GM18907 (cell line): Measurements from ENCODE around the gene LRP6.
"Not testable (repeated sequence)": the region's sequence is repeated elsewhere in the genome, so short reads cannot be mapped to it uniquely, and the experiment has no call there.

Source experiments
- ATAC-seq: cut with Tn5 transposase; IDR thresholded peaks from one replicate; pipeline ENCODE4 v1.9.1; 2021; ENCODE audit warnings: mild to moderate bottlenecking, moderate library complexity; ENCODE audit not compliant: unreplicated experiment

The LRP6 gene

DNA sequence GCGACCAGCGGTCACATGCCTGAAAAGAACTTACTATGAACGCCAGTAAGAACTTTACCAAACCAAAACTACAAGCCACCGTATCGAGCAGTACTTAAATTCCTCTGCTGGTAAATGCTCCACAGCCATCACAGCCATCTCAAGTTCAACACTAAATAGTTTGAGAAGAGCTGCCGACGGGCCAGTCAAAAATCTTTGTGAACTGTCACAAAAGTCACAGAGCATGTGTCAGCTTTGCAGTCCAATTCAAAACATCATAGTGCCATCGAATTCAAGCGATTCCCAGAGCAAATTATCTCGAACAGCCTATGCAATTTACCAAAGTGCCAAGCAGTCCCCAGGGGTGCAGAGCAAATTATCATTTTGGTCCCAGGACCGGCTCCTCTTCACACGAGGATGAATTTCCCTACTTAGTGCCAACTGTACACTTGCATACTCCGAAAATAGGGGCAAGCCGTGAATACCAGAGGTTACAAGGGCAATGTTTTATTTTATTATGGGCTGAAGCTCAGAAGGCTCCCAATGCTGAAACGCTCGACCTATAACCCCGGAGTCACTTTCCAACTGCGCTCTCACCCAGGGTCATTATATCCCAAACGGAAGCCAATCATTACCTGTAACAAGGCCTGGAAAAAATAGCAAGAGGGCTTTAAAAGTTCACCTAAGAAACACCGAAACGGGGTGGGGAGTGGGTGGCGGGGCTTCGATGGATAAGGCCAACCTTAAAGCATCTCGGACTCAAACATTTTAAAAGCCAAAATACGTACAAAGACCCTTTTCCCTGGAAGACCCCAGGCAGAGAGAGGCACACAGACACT lies 1.1 kb downstream of the LRP6 start:
- ATAC-seq = no peak

DNA sequence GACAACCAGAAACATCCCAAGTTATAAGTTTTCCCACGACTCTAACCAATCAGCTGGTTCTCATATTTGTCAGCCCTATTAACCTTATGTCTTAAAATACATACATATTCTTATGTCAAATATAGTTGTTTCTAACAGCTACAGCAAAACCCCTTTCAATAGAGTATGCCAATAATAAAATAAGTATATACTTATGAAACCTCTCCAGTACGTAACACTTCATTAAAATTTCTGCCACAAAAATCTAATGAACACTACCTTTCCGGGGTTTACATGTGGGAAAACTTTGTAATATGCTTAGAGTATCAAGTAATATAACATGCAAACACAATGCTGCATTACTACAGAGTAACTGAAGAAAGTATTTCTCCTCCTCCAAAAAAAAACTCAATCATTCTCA lies 1.8 kb downstream of the LRP6 start:
- no peak for ATAC-seq

DNA sequence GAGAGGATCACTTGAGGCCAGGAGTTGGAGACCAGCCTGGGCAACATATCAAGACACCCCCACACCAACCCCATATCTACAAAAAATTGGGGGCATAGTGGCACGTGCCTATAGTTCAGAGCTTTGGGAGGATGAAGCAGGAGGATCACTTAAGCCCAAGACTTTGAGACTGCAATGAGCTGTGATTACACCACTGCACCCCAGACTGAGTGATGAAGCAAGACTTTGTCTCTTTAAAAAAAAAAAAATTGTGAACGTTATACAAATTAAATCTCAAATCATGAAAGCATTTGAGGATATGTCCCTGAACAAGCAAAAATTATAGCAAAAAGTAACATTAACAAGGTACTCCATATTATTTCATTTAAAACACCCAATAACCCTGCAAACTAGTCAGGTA lies 2.9 kb downstream of the LRP6 start:
- no peak for ATAC-seq

DNA sequence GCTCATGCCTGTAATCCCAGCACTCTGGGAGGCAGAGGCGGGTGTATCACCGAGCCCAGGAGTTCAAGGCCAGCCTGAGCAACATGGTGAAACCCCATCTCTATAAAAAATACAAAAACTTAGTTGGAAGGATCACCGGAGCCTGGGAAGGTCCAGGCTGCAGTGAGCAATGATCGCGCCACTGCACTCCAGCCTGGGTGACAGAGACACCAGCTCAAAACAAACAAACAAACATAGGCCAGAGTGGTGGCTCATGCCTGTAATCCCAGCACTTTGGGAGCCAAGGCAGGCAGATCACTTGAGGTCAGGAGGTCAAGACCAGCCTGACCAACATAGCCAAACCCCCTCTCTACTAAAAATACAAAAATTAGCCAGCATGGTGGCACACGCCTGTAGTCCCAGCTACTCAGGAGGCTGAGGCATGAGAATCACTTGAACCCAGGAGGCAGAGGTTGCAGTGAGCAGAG lies 10.5 kb downstream of the LRP6 start:
- not testable (repeated sequence) for ATAC-seq

DNA sequence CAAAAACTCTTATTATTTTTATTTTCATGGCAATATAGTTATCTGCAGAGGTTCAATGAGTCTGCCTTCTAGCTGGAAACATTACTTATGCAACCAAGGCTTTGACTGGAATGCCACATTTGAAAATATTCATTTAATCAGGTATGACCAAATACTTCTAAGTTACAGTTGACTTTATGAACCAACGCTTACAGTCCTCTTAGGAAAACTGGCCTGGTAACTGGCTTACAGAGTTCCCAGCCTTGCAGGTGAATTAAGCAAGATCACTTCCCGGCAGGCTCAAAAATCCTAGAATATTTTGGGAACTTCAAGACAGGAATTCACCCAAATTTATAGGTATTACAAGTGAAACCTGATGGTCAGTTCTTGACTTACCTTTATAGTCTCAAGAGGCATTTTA lies 12.3 kb downstream of the LRP6 start:
- no peak for ATAC-seq

DNA sequence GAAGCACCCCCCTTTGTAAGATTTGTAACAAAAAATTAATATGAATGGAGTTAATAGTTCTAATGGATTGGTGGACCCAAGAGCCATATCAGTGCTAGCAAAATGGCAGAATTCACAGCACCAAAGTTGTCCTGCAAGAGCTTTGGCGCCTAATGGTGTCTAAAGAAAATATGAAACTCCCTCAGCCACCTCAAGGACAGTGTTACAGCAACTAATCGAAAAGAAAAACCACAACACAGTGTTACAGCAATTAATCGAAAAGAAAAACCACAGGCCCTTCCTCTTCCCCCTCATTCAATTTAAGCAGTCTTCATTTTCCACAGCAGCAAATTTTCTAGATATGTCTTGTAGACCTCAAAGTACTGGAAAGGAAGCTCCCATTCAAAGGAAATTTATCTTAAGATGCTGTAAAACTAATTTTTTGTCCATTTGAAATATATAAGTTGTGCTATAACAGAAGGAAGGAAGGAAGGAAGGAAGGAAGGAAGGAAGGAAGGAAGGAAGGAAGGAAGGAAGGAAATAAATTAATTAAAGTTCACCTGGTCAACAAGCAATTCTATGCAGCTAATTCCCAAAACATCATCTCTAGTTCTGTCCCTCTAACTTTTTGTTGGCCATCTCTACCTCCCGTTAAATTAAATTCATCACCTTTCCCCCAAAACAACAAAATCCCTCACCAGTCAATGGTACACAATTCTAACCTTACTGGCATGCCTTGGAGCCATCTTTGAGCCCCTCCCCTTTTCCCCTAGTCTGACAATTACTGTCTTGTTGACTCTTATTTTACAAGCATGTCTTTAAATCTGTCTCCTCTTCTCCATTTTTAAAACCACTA lies 17.4 kb downstream of the LRP6 start:
- no peak for ATAC-seq

DNA sequence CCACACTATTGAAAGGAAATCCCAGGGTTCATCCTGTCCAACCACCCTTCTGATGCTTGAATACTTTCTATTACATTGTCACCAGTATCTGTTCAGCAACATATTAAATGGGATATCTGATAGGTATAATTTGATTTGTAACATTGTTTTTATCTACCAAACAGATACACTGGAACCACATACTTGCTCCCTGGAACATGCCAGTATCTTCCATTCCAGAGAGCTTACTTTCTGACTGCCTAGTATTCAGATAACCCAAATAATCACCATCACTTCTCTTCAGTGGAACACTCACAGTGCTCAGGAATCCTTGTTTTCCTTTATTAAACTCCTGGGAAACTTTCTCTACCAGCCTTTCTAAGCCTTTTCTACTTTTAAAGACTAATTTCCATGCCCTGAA lies 19.3 kb downstream of the LRP6 start:
- no peak for ATAC-seq

DNA sequence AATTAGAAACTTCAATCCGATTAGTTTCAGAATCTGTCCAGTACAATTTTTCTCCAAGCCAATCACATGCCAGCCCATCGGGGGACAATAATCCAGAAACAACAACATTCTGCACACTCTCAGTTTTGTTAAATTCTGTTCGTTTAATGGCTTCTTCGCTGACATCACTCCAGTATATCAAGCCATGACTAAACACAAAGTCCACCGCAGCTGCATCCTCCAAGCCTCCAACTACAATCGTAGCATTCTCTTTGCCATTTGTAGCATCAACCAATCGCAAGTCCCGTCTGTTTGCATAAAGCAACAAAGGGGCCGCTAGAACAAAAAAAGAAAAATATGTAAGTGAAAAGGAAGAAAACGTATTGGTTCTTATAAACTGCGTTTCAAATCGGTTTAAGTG lies 22.5 kb downstream of the LRP6 start:
- ATAC-seq = no peak

DNA sequence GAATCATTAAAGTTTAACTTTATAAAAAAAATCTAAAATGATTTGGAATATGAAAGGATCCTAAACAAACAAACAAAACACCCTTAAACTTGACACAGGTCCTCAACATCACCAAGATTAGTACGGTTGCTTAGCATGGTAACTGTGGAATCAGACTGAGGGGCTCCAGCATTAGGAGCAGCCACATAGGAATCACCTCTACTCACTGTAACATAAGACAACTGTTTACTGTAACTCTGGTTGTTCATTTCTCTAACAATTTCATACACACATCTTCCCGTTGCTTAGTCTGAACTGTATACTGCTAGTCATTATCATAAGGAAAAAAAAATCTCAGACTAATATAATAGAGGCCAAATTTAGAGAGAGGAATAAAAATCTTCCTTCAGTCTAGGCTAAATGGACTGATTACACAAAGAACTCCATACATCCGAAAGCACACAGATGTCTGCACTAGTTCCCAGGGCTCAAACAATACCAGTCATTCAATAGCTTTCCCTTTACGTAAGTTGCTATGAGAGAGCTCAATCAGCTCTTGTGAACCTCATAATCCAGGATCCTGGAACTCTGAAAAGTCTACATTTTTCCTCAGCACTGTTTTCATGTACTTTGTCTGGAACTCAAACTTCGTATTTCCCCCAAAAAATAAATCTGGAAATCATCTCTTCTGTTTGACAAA lies 26.0 kb downstream of the LRP6 start:
- ATAC-seq = no peak

DNA sequence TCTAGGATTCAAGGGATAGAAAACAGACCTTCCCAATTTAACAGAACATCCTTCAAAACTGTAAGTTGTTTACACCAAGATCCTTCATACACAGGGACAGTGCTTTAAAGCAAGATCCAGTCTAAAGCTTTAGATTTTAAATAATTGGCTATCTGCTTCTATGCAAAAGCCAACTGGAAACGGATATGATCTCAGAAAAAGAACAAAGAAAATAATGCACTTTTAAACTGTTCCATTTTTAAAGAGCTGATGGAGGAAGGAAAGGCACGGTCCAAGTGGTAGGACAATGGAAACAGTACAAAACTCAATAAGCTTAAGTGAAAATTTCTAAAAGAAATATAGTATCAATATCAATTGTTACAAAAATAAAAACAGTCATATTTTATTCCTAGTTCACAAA lies 27.7 kb downstream of the LRP6 start:
- ATAC-seq = no peak

DNA sequence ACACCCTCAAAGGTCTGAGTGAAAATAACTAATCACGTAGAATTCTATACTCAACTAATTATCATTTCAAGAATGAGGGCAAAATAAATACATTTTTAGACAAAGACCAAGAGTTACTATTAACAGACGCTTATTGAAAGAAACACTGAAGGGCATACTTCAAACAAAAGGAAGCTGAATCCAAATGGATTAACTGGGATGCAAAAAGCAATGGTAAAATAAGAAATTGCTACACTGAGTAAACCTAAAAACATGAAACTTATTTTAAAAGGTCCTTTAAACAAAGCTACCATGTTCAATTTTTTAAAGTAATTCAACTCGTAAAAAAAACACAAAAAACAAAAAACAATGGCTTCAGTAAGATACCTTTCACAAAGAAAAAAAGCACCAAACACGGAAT lies 28.2 kb downstream of the LRP6 start:
- no peak for ATAC-seq

DNA sequence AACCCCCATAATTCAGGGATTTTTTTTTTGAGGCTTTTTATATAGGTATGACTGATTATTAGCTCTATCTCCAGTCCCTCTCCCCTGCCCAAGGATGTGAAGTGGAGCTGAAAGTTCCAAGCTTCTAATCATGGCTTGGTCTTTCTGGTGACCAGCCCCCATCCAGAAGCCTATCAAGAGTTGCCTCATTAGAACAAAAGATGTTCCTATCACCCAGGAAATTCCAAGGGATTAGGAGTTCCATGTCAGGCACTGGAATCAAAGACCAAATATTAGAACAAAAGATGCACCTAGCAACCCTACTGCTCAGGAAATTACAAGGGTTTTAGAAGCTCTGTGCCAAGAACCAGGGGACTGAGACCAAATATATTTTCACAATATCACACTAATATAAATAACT lies 29.9 kb downstream of the LRP6 start:
- no peak for ATAC-seq

DNA sequence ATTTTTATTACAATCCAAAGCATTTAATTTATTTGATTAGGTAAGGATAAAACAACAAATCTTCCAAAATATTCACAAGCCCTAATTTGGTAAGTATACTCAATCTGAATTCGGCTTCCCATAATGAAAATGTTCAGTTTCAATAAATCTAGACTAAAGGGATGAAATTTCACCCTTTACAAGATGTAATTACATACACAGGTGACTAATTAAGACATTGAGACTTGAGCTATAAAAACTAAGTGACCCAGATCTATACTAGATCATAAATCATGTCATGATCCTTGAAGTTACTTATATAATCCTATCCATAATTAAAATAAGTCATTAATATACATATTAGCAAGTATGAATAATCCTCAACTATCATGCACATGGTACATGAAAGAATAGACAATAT lies 36.6 kb downstream of the LRP6 start:
- ATAC-seq = no peak

DNA sequence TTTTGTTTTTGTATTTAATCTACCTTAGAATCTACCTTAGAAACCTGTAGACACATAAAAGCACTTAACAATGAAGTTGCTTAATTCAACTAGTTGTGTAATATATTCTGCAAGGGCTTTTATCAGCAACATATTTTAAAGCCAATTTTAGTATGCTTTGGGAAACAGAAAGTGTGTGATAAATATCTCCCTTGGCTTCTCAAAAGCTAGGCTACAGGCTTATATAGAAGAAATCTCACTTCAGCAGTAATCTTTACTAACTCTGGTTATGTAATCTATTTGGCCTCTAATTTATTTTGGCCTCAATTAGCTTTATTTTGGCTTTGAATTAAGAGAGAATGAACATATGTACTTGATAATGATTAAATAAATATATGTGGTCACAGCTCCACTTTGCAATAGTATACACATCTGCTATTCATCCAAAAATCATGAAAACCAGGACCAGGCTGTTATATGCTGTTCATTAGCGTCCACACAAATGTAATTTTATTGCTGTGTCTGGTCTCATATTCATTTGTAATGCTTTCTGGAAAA lies 37.2 kb downstream of the LRP6 start:
- no peak for ATAC-seq

DNA sequence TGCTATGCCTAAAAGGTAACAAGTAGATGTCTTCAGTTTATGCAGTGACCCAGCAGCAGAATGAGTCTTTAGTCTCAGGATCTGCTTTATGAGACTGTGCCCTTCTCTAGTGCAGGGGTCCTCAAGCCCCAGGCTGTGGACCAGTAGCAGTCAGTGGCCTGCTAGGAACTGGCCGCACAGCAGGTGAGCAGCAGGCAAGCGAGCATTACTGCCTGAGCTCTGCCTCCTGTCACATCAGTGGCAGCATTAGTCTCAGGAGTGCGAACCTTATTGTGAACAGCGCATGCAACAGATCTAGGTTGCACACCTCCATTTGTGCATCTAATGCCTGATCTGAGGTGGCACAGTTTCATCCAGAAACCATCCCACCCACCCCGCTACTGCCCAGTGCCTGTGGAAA lies 38.4 kb downstream of the LRP6 start:
- ATAC-seq = no peak

DNA sequence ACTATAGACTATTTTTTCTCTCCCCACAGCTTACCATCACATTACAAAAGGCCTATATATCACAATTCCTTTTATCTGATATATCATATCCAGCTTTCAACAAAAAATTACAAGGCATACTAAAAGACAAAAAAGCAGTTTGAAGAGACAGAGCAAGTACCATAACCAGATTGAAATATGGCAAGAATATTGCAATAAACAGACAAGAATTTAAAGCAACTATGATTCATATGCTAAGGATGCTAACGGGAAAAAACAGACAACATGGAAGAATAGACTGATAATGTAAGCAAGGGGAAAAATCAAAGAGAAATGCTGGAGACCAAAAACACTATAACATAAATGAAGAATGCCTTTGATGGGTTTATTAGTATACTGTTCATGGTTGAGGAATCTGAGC lies 40.7 kb downstream of the LRP6 start:
- ATAC-seq = no peak

DNA sequence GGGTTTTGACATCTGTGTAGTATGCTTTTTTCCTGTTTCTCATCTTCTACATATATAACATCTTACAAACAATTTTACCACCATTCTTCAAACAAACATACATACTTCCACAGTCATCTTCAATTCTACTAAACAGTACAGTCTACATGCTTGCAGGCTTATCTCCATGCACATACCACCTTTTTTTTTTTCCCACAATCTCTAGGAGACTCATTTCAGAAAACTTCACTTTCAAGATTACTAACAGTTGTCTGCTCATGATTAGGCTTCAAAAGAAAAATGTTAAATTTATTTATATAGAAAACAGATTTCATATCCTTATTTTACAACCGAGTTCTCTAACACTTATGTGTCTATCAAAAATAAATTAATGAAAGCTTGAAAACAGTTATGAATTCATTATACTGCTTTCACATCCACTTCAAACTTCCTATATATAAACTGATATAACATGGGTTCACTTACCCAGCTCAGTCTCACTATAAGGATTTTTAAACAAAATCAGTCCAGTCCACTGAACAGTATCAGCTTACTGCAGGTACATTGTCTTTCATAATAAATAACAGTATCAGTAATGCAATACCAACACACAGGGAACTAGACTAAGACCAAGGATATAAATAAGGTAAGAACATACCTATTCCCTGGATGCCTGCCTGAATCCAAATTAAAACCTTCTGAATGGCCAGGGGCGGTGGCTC lies 42.5 kb downstream of the LRP6 start:
- ATAC-seq = no peak

DNA sequence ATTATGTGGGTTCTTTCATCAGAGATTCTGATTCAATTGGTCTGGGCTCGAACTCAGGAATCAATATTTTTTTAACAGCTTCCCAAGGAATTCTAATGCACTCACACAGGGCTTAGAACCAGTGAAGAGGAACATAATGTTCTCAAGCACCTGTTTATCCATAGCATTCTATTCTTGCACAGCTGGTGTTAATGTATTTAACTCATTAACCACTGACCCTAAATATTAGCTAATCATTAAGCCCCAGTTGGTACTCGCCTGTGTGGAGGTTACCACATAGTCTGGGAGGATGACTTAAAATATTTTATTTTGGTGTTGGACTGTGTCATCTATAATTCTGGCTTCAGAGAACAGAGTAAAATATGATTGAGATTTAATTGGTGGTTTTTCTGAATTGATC lies 45.3 kb downstream of the LRP6 start:
- peak; percentile 69 for ATAC-seq

DNA sequence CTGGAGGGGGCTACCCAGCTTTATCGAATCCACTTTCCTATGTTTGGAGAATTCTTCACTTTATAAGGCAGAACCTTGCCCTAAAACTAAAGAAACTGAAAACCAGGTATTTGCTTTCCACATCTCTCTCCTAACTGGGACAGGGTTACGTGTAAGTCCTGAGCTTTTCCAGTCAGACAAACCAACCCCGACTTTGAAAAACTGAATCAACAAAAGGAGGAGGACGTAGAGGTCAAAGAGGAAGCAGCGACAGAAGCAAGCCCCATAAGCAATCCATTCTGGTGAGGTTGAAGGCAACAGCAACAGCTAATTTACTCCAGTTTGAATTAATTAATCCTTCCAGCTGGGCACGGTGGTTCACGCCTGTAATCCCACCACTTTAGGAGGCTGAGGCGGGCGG lies 47.2 kb downstream of the LRP6 start:
- ATAC-seq = no peak

DNA sequence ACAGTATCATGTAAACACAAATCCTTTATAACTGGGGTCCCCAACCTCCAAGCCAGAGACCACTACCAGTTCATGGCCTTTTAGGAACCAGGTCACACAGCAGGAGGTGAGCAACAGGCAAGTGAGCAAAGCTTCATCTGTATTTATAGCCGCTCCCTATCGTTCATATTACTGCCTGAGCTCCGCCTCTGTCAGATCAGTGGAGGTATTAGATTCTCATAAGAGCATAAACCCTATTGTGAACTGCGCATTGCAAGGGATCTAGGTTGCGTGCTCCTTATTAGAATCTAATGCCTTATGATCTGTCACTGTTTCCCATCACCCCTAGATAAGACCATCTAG lies 49.9 kb downstream of the LRP6 start:
- ATAC-seq = no peak
